CD4-positive, alpha-beta T cell treated with Interleukin-4 for 4 hours (primary cell): ENCODE measurements around the gene CNTFR.

Experiments
- DNase-seq: peaks from one replicate; pipeline ENCODE4 v3.0.0-alpha.2; 2020

CNTFR gene

DNA sequence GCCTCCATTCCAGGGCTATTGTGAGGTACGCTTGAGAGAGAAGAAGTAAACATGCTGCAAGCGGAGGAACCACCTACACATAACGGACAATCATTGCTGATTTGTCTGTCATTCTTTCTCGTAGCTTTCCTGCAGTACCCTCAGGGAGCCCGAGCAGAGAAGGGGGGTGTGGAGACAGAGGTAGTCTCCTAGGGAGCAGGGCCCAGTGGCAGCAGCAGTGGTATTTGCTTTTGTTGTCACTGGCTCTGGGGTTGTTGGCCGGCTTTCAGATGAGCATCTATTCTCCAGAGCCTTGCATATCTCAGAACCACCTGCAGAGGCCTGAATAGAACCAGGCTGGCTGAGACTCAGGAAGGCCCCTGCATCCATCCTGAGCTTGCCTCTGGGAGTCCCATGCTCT, 86.6 kb downstream of the CNTFR start:
- DNase-seq = no peak

DNA sequence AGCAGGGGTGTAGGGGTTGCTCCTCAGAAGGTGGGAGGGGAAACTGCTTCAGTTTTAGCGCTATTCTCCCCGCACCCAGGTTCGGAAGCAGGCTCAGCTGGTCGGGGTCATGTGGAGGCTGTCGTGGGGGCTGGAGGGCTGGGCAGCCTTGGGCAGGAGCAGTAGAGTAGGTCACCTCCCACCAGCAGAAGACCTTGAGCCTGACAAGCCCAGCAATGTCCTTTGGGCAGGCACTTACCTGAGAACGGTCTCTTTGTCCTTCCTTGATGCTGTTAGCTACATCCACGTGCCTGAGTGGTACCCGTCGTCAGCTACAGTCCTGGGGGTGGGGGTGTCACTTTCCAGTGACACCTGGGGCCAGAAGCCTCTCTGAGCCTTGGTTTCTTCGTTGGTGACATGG, 87.1 kb downstream of the CNTFR start:
- no peak for DNase-seq

DNA sequence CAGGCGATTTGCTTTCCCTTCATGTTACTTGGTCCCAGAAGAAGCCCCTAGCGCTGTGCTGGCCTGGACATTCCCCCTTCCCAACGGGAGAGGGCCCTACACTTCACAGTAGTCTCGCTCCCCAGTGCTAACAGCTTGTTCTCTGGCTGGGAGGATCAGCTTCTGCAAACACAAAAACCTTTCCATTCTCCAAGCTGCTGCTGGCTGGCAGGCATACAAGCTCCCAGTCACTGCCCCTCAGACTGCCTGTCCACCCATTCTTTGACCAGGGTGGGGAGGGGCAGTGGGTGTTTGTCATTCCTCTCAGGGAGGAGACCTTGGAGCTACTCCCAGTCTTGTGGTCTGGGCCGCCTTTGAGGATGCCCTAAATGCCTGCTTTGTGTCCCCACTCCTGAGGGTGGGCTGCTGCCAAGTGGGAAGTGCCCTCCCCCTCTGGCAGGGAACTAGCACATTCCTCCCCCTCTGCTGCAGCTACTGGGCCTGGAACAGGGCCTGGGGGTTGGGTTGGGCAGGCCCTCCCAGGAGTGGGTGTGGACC, 87.6 kb downstream of the CNTFR start:
- DNase-seq = no peak
